Peyer's patch (tissue), 4 donors: ENCODE measurements around the gene BMPR2. TPM values are rescaled to one million over a fixed set of nuclear protein-coding genes. Genes with fewer than 3 reads are reported as not detected.
"Not testable (repeated sequence)": the region's sequence is repeated elsewhere in the genome, so short reads cannot be mapped to it uniquely, and the experiment has no call there.

Experiments used
- DNase-seq, 3 donors: peaks; one replicate each; pipeline ENCODE4 v3.0.0-alpha.2; 2017 to 2019
- H3K27ac ChIP-seq, 4 donors: fragments of 200-600 bp; sonication (generic); one replicate each; pipeline ENCODE4 v1.5.1; 2016 to 2019
- H3K27me3 ChIP-seq, 2 donors: fragments of 200-600 bp; sonication (generic); one replicate each; pipeline ENCODE4 v1.5.1; 2019
- H3K36me3 ChIP-seq, 3 donors: fragments of 200-600 bp; sonication (generic); one replicate each; pipeline ENCODE4 v1.5.1; 2016 to 2019
- H3K4me1 ChIP-seq, 4 donors: fragments of 200-600 bp; sonication (generic); one replicate each; pipeline ENCODE4 v1.5.1; 2016 to 2019
- H3K4me3 ChIP-seq, 4 donors: fragments of 200-600 bp; sonication (generic); 1 replicate in 3 of 4; 2 replicates in 1 of 4; pipeline ENCODE4 v1.5.1; 2016 to 2019; ENCODE audit warnings: mild to moderate bottlenecking in 1 of 4
- H3K9me3 ChIP-seq, 4 donors: fragments of 200-600 bp; sonication (generic); one replicate each; pipeline ENCODE4 v1.5.1; 2016 to 2019; ENCODE audit warnings: mild to moderate bottlenecking in 1 of 4
- POLR2A ChIP-seq, 2 donors: fragments of 450-650 bp; IDR thresholded peaks; one replicate each; pipeline ENCODE4 v1.5.1; 2017; ENCODE audit warnings: antibody characterized with exemption in 2 of 2, mild to moderate bottlenecking in 2 of 2, moderate library complexity in 2 of 2
- total RNA-seq, 4 donors: library from RNA; depleted of rRNA; stranded (reverse); fragments of >200 nt; gene quantifications; one replicate each; pipeline ENCODE4 v1.1.0, GENCODE V29; 2016
- TF ChIP-seq, protein P1 (sequence below), 6 experiments: fragments of 450-650 bp in 4 of 6; fragments of 200-600 bp in 2 of 6; sonication (generic) in 1 of 6; IDR thresholded peaks; one replicate each; pipeline ENCODE4 v1.5.1; 2017 to 2019; ENCODE audit warnings: antibody characterized with exemption in 6 of 6, mild to moderate bottlenecking in 3 of 6, moderate library complexity in 1 of 6

Gene BMPR2
- total RNA-seq, 4 donors from 2014 or later: 20.6 to 34.7 (median 30.0) TPM

GRCh38 chr2:202491514-202491913 lies 115.4 kb downstream of the BMPR2 start:
- Histone ChIP-seq H3K27ac (no peak overlapping the region), H3K27me3 (no peaks in the 10 kb centered on the region), H3K9me3 (no peaks in the 10 kb centered on the region), H3K36me3 (no peaks in the 10 kb centered on the region), H3K4me1 (peaks cover 0 to 3% (median 0%) of the 10 kb centered on the region in 4 donors), H3K4me3 (no peak overlapping the region)
- TF ChIP-seq POLR2A (IDR thresholded peaks at IDR 0.05): no peak
- TF ChIP-seq, protein P1, sequence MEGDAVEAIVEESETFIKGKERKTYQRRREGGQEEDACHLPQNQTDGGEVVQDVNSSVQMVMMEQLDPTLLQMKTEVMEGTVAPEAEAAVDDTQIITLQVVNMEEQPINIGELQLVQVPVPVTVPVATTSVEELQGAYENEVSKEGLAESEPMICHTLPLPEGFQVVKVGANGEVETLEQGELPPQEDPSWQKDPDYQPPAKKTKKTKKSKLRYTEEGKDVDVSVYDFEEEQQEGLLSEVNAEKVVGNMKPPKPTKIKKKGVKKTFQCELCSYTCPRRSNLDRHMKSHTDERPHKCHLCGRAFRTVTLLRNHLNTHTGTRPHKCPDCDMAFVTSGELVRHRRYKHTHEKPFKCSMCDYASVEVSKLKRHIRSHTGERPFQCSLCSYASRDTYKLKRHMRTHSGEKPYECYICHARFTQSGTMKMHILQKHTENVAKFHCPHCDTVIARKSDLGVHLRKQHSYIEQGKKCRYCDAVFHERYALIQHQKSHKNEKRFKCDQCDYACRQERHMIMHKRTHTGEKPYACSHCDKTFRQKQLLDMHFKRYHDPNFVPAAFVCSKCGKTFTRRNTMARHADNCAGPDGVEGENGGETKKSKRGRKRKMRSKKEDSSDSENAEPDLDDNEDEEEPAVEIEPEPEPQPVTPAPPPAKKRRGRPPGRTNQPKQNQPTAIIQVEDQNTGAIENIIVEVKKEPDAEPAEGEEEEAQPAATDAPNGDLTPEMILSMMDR (IDR thresholded peaks at IDR 0.05): peak in 1 of 6 experiments; percentile 10
- no peak for DNase-seq

- Histone ChIP-seq H3K4me1 (peaks cover 0 to 3% (median 0%) of the 10 kb centered on the region in 4 donors), H3K27ac (no peak overlapping the region), H3K36me3 (no peaks in the 10 kb centered on the region), H3K27me3 (no peaks in the 10 kb centered on the region), H3K4me3 (no peak overlapping the region), H3K9me3 (no peaks in the 10 kb centered on the region)
- no peak for DNase-seq
- no peak for TF ChIP-seq POLR2A (IDR thresholded peaks at IDR 0.05)
- TF ChIP-seq, protein P1 (IDR thresholded peaks at IDR 0.05): no peak
Observed at GRCh38 chr2:202494300-202495229, 118.4 kb downstream of the BMPR2 start.

GRCh38 chr2:202495230-202495604 lies 119.1 kb downstream of the BMPR2 start:
- Histone ChIP-seq H3K4me1 (peaks cover 0 to 3% (median 0%) of the 10 kb centered on the region in 4 donors), H3K4me3 (no peak overlapping the region), H3K27ac (no peak overlapping the region), H3K9me3 (no peaks in the 10 kb centered on the region), H3K36me3 (no peaks in the 10 kb centered on the region), H3K27me3 (no peaks in the 10 kb centered on the region)
- DNase-seq: no peak
- no peak for TF ChIP-seq POLR2A (IDR thresholded peaks at IDR 0.05)
- TF ChIP-seq, protein P1 (IDR thresholded peaks at IDR 0.05): no peak

- not testable (repeated sequence) for H3K36me3 ChIP-seq, H3K27ac ChIP-seq, DNase-seq, H3K4me1 ChIP-seq, H3K9me3 ChIP-seq, H3K4me3 ChIP-seq, H3K27me3 ChIP-seq
Observed at GRCh38 chr2:202496835-202497472, 120.8 kb downstream of the BMPR2 start.

- not testable (repeated sequence) for H3K4me1 ChIP-seq, H3K9me3 ChIP-seq, H3K4me3 ChIP-seq, H3K27me3 ChIP-seq, H3K27ac ChIP-seq, H3K36me3 ChIP-seq, DNase-seq
Observed at GRCh38 chr2:202497473-202497866, 121.3 kb downstream of the BMPR2 start.

DNA sequence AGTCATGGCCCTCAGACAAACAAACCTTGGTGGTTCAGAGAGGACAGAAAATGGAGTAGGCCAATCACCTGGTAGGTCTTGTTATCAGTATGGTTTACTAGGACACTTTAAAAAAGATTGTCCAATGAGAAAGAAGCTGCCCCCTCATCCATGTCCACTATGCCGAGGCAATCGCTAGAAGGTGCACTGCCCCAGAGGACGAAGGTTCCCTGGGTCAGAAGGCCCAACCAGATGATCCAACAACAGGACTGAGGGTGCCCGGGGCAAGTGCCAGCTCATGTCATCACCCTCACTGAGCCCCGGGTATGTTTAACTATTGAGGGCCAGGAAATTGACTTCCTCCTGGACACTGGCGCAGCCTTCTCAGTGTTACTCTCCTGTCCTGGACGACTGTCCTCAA lies 123.7 kb downstream of the BMPR2 start:
- H3K36me3 ChIP-seq, H3K9me3 ChIP-seq, DNase-seq, H3K27ac ChIP-seq, H3K4me1 ChIP-seq, H3K27me3 ChIP-seq, H3K4me3 ChIP-seq: not testable (repeated sequence)

DNA sequence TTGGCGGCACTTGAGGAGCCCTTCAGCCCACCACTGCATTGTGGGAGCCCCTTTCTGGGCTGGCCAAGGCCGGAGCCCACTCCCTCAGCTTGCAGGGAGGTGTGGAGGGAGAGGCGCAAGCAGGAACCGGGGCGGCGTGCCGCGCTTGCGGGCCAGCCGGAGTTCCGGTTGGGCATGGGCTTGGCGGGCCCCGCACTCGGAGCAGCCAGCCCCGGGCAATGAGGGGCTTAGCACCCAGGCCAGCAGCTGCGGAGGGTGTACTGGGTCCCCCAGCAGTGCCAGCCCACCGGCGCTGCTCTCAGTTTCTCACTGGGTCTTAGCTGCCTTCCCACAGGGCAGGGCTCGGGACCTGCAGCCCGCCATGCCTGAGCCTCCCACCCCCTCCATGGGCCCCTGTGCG lies 127.1 kb downstream of the BMPR2 start:
- H3K4me3 ChIP-seq, H3K27ac ChIP-seq, DNase-seq, H3K4me1 ChIP-seq, H3K9me3 ChIP-seq, H3K36me3 ChIP-seq, H3K27me3 ChIP-seq: not testable (repeated sequence)
